Mesenchymal stem cell (in vitro differentiated cells and primary cell): ENCODE data around the gene CCR7.

Source experiments
- DNase-seq: peaks from one replicate; pipeline ENCODE4 v3.0.0-alpha.2; 2013
- H2AFZ ChIP-seq: one replicate; pipeline ENCODE4 v1.6.1; 2013; ENCODE audit warnings: low read depth, mild to moderate bottlenecking, control low read depth, inconsistent platforms, low read length, moderate library complexity
- H2AK5ac ChIP-seq: 2 replicates; pipeline ENCODE4 v1.6.1; 2013; ENCODE audit warnings: low read length, moderate library complexity, mild to moderate bottlenecking, inconsistent platforms; ENCODE audit not compliant: severe bottlenecking
- H2BK120ac ChIP-seq: one replicate; pipeline ENCODE4 v1.6.1; 2013; ENCODE audit warnings: low read depth, mild to moderate bottlenecking, inconsistent platforms, low read length, moderate library complexity
- H2BK12ac ChIP-seq, 2 experiments: one replicate each; pipeline ENCODE4 v1.6.1; 2013; ENCODE audit warnings: inconsistent platforms in 2 of 2, low read length in 2 of 2, mild to moderate bottlenecking in 2 of 2, moderate library complexity in 2 of 2, control low read depth in 1 of 2
- H2BK15ac ChIP-seq: one replicate; pipeline ENCODE4 v1.6.1; 2013; ENCODE audit warnings: mild to moderate bottlenecking, low read depth, inconsistent platforms; ENCODE audit not compliant: poor library complexity, severe bottlenecking
- H2BK5ac ChIP-seq: 2 replicates; pipeline ENCODE4 v1.6.1; 2013; ENCODE audit warnings: low read depth, mild to moderate bottlenecking, low read length, control low read depth, inconsistent platforms; ENCODE audit not compliant: poor library complexity, severe bottlenecking
- H3K14ac ChIP-seq, 2 experiments: one replicate each; pipeline ENCODE4 v1.6.1; 2013; ENCODE audit warnings: inconsistent platforms in 2 of 2, low read length in 2 of 2, control low read depth in 1 of 2, mild to moderate bottlenecking in 1 of 2, moderate library complexity in 1 of 2
- H3K18ac ChIP-seq, 2 experiments: one replicate each; pipeline ENCODE4 v1.6.1; 2013; ENCODE audit warnings: inconsistent platforms in 2 of 2, low read length in 2 of 2, control low read depth in 1 of 2, low read depth in 1 of 2, mild to moderate bottlenecking in 1 of 2
- H3K23ac ChIP-seq, 2 experiments: one replicate each; pipeline ENCODE4 v1.6.1; 2013; ENCODE audit warnings: inconsistent platforms in 2 of 2, low read length in 2 of 2, mild to moderate bottlenecking in 2 of 2, moderate library complexity in 2 of 2, control low read depth in 1 of 2
- H3K27ac ChIP-seq: 2 replicates; pipeline ENCODE4 v1.5.1; 2013; ENCODE audit warnings: mild to moderate bottlenecking, moderate library complexity, low read length, control low read depth, inconsistent platforms; ENCODE audit not compliant: poor library complexity, severe bottlenecking
- H3K27me3 ChIP-seq, 2 experiments: 2 replicates each; pipeline versions ENCODE4 v1.6.1 to v1.7.0; 2013; ENCODE audit warnings: low read length in 2 of 2, mild to moderate bottlenecking in 2 of 2, moderate library complexity in 2 of 2, control low read depth in 1 of 2, inconsistent platforms in 1 of 2; ENCODE audit not compliant: control insufficient read depth in 1 of 2, insufficient read depth in 1 of 2
- H3K36me3 ChIP-seq, 2 experiments: 2 replicates each; pipeline versions ENCODE4 v1.6.1 to v1.7.0; 2013; ENCODE audit warnings: low read length in 2 of 2, control low read depth in 1 of 2, inconsistent platforms in 1 of 2, low read depth in 1 of 2, mild to moderate bottlenecking in 1 of 2; ENCODE audit not compliant: insufficient read depth in 2 of 2, control insufficient read depth in 1 of 2
- H3K4ac ChIP-seq, 2 experiments: one replicate each; pipeline ENCODE4 v1.6.1; 2013; ENCODE audit warnings: inconsistent platforms in 2 of 2, low read length in 2 of 2, mild to moderate bottlenecking in 2 of 2, moderate library complexity in 2 of 2, control low read depth in 1 of 2, low read depth in 1 of 2
- H3K4me1 ChIP-seq: 2 replicates; pipeline ENCODE4 v1.6.1; 2013; ENCODE audit warnings: low read depth, low read length, control low read depth; ENCODE audit not compliant: control insufficient read depth, insufficient read depth
- H3K4me2 ChIP-seq: 2 replicates; pipeline ENCODE4 v1.6.1; 2013; ENCODE audit warnings: low read length, mild to moderate bottlenecking, inconsistent platforms; ENCODE audit not compliant: poor library complexity, severe bottlenecking
- H3K4me3 ChIP-seq, 2 experiments: 2 replicates each; pipeline versions ENCODE4 v1.5.1 to v1.7.0; 2013; ENCODE audit warnings: low read length in 2 of 2, mild to moderate bottlenecking in 2 of 2, control low read depth in 1 of 2, low read depth in 1 of 2; ENCODE audit not compliant: insufficient read depth in 1 of 2
- H3K79me1 ChIP-seq: replicated peaks from 2 replicates; pipeline ENCODE4 v1.6.1; 2013; ENCODE audit warnings: mild to moderate bottlenecking, control low read depth, low read length, inconsistent platforms; ENCODE audit not compliant: poor library complexity, severe bottlenecking
- H3K9ac ChIP-seq: 2 replicates; pipeline ENCODE4 v1.7.0; 2013; ENCODE audit warnings: mild to moderate bottlenecking, low read length, moderate library complexity
- H3K9me3 ChIP-seq: 2 replicates; pipeline ENCODE4 v1.7.0; 2013; ENCODE audit warnings: mild to moderate bottlenecking, low read length; ENCODE audit not compliant: control insufficient read depth
- H4K8ac ChIP-seq: one replicate; pipeline ENCODE4 v1.6.1; 2013; ENCODE audit warnings: inconsistent platforms, mild to moderate bottlenecking, low read length, moderate library complexity
- H4K91ac ChIP-seq: one replicate; pipeline ENCODE4 v1.6.1; 2013; ENCODE audit warnings: mild to moderate bottlenecking, low read length, inconsistent platforms
- WGBS: methylation state at CpG from one replicate; pipeline ENCODE4 v1.1.7; 2013; ENCODE audit warnings: mixed read lengths; 5-methylcytosine and 5-hydroxymethylcytosine counted together

The CCR7 gene

GRCh38 chr17:40516581-40517285, 48.5 kb downstream of the CCR7 start:
- Histone ChIP-seq H2BK12ac (no peak overlapping the region), H2AFZ (peak overlapping the region; percentile 24), H3K27me3 (peaks cover 0 to 4% of the 10 kb centered on the region in 2 experiments), H3K4me1 (peaks cover 39% of the 10 kb centered on the region), H3K36me3 (no peaks in the 10 kb centered on the region), H4K91ac (no peak overlapping the region), H3K4ac (no peak overlapping the region), H4K8ac (peak overlapping the region; percentile 58), H3K9me3 (no peaks in the 10 kb centered on the region), H2BK5ac (no peak overlapping the region), H2BK120ac (no peak overlapping the region), H3K4me2 (no peak overlapping the region), H3K79me1 (no peaks in the 10 kb centered on the region), H3K18ac (no peak overlapping the region), H3K14ac (no peak overlapping the region), H3K9ac (no peak overlapping the region), H2AK5ac (peak overlapping the region; percentile 46), H3K27ac (peak overlapping the region; percentile 10), H3K4me3 (no peak overlapping the region), H2BK15ac (no peak overlapping the region), H3K23ac (no peak overlapping the region)
- DNase-seq: peak; percentile 36
- WGBS: 22% methylated on average over 3 of the region's 3 CpGs

- Histone ChIP-seq H3K79me1 (no peaks in the 10 kb centered on the region), H3K4ac (no peak overlapping the region), H3K27me3 (peaks cover 0 to 4% of the 10 kb centered on the region in 2 experiments), H3K9me3 (no peaks in the 10 kb centered on the region), H3K18ac (no peak overlapping the region), H2AK5ac (no peak overlapping the region), H4K8ac (no peak overlapping the region), H3K4me2 (no peak overlapping the region), H2BK5ac (no peak overlapping the region), H2AFZ (no peak overlapping the region), H3K14ac (no peak overlapping the region), H3K4me3 (no peak overlapping the region), H3K9ac (no peak overlapping the region), H2BK15ac (no peak overlapping the region), H3K36me3 (no peaks in the 10 kb centered on the region), H2BK12ac (no peak overlapping the region), H3K27ac (no peak overlapping the region), H3K23ac (no peak overlapping the region), H4K91ac (no peak overlapping the region), H2BK120ac (no peak overlapping the region), H3K4me1 (peaks cover 36% of the 10 kb centered on the region)
- DNase-seq: no peak
- 55% methylated on average over 11 of the region's 11 CpGs for WGBS
These were observed 49.7 kb downstream of the CCR7 start for GRCh38 chr17:40515491-40516041.

GRCh38 chr17:40515011-40515410, 50.3 kb downstream of the CCR7 start:
- WGBS: 85% methylated on average over 4 of the region's 4 CpGs
- no peak overlapping the region for H2BK5ac ChIP-seq

GRCh38 chr17:40514013-40514875, 51.0 kb downstream of the CCR7 start:
- H3K18ac ChIP-seq: no peak overlapping the region
- no peak overlapping the region for H2BK12ac ChIP-seq
- H2BK120ac ChIP-seq: no peak overlapping the region
- WGBS: 95% methylated on average over 7 of the region's 7 CpGs
- no peak overlapping the region for H2BK5ac ChIP-seq
- no peaks in the 10 kb centered on the region for H3K9me3 ChIP-seq
- peak overlapping the region; percentile 19 for H2BK15ac ChIP-seq
- H3K4me2 ChIP-seq: no peak overlapping the region
- no peak overlapping the region for H3K4ac ChIP-seq
- no peak overlapping the region for H2AK5ac ChIP-seq
- H3K4me1 ChIP-seq: peaks cover 43% of the 10 kb centered on the region
- H3K4me3 ChIP-seq: no peak overlapping the region
- no peak overlapping the region for H3K27ac ChIP-seq
- no peak for DNase-seq
- H3K9ac ChIP-seq: no peak overlapping the region
- H4K8ac ChIP-seq: no peak overlapping the region
- no peak overlapping the region for H2AFZ ChIP-seq
- H3K79me1 ChIP-seq: no peaks in the 10 kb centered on the region
- H3K14ac ChIP-seq: no peak overlapping the region
- no peaks in the 10 kb centered on the region for H3K36me3 ChIP-seq
- no peak overlapping the region for H3K23ac ChIP-seq
- H3K27me3 ChIP-seq: peaks cover 0 to 4% of the 10 kb centered on the region in 2 experiments
- H4K91ac ChIP-seq: no peak overlapping the region

More at GRCh38 chr17:40515011-40515410, 50.3 kb downstream of the CCR7 start:
- Histone ChIP-seq H3K23ac (no peak overlapping the region), H3K9ac (no peak overlapping the region), H3K27ac (no peak overlapping the region), H3K18ac (no peak overlapping the region), H3K79me1 (no peaks in the 10 kb centered on the region), H2AFZ (no peak overlapping the region), H2AK5ac (peak overlapping the region; percentile 46), H2BK120ac (no peak overlapping the region), H3K4me3 (no peak overlapping the region), H3K4me2 (no peak overlapping the region), H3K4me1 (peaks cover 40% of the 10 kb centered on the region), H3K27me3 (peaks cover 0 to 4% of the 10 kb centered on the region in 2 experiments), H3K4ac (no peak overlapping the region), H2BK15ac (no peak overlapping the region), H4K91ac (no peak overlapping the region), H3K36me3 (no peaks in the 10 kb centered on the region), H4K8ac (no peak overlapping the region), H3K9me3 (no peaks in the 10 kb centered on the region), H3K14ac (no peak overlapping the region), H2BK12ac (no peak overlapping the region)
- DNase-seq: no peak
